ENCODE data around the gene SLC29A4.

Gene SLC29A4

DNA sequence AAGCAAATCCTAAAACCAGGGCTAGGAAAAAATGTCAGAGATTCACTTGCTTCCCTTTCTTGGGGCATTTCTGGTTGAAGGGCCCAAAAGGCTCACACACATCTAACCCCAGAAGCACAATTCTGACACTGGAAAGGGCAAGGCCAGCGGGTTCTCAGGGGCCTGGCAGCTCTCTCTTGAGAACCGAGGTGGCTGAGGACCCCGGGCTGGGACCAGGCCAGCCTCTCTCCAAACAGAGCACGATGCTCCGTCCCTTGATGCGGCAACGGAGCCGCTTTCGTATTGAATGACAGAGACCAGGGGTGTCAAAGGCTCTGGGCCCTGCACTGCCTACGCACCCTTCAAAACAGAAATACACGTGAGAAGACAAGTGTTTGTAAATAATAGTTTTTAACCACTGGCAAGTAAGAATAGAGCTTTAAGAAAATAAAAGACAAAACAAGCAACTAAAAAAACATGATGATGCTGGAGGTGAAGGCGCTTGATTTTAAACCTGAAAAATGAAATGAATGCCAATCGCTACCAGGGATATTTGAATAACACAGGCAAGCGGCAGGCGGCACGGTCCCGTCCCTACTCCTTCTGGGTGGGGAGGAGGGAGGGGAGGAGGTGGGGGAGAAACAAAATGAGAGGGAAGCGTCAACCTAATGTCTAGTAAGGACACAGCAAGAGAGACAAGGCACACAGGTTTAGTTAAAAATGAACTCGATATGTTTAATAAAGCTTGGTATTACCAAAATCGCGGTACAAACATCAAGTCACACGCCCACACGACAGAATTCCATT is 68.0 kb downstream of the SLC29A4 start:
- DNase-seq (ENCODE audit: low read depth in 2 of 3, low spot score in 1 of 3) = no peak

DNA sequence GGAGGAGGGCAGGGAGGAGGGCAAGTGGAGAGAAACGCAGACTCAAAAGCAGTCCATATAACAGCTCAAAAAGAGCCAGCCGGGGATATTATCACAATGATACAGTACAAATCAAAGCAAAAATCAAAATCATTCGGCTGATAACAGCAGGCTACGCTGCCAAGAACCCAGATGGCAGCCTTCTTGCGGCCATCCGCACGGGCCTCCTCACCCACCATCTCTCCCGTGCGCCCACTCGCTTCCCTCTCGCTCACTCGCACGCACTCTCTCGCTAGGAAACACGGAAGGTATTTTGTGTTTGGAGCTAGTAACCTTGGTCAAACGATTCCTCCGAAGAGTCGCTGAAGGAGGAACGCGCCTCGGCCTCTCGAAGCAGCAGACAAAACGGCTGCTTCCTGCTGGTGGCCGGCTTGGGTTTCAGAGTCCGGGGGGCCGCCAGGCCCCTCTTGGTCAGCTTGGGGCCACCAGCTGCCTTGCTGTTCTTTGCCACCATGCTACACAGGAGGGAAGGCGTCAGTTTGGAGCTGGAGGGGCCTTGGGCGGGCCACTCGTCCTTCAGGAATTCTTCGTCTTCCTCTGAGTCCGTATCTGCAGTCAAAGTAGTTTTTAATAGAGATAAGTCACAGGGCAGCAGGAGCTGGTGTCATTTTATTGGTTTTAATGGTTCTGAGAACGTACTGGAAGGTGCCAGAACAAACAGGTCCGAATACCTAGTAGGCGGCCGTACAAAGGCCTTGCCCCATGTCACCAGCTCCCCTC is 68.9 kb downstream of the SLC29A4 start:
- no peak for DNase-seq (ENCODE audit: low read depth in 2 of 3, low spot score in 1 of 3)

DNA sequence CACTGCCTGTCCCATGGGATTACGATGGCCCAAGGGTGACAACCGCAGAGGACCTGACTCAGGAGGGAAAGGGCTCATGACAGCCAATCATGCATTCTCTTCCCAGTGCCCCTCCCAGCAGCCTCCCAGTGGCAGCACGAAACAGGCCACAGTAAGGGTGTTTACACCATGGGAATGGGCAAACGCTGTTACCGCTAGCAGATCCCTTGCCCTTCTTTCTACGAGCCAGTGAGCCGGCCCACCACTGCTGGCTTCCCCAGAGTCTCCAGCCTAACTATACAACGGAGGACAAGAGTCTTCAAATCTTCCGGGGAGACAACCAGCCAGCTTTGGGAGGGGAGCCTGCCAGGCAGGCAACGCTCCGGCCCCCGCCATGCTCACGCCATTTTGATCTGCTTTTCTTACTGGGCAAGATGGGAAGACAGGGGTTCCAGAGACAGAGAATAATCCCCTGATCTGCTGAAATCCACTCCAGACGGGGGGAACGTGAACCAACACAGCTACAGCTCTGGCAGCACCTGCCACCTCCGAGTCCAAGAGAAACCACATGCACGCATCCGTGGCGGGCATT is 69.8 kb downstream of the SLC29A4 start:
- DNase-seq (ENCODE audit: low read depth in 2 of 3, low spot score in 1 of 3) = no peak

DNA sequence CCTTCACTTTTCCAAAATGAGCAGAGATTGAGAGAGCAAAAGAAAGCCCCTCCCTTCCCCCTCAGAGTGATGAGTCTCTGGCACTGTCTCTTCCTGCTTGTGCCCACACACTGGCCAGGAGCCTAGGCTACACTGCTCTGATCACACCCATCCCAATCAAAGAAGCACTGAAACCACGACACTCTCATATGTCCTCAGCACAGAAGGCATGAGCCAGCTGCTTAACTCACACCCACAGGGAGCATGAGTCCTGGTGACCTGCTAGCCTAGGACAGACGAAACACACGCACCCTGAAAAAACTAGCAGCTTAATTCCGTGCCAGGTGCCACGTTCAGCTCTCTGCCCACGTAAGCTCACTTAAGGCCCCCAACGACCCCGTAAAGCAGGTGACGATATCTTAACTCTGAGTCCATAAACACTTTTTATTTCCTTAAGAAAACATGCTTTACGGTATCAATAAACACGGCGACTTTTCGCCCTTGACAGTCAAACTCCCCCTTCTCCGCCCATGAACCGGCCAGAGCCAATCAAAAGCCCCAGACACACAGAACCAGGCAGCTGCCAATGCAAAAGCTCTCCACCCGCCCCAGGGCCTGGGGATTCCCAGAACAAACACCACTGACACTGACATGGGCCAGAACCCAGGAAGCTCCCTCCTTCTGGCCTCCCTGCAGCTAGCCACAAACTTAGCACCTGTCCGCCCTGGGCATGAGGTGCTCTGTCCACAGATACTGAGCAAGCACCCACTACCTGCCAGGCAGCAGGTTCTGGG is 71.9 kb downstream of the SLC29A4 start:
- no peak for DNase-seq (ENCODE audit: low read depth in 2 of 3, low spot score in 1 of 3)

All from stimulated activated CD4-positive, alpha-beta T cell treated with anti-CD3 and anti-CD28 coated beads, Interleukin-12 subunit alpha, Interleukin-12 subunit beta, amount 100 ng/mL, for 48 hours (primary cell).